SH-SY5Y (cell line): ENCODE measurements around the gene SLC38A3.

Experiments used
- GATA2 ChIP-seq: IDR thresholded peaks from 2 replicates; pipeline ENCODE4 v1.6.1; 2011; ENCODE audit warnings: mild to moderate bottlenecking, low read depth, low read length
- GATA3 ChIP-seq: IDR thresholded peaks from 2 replicates; pipeline ENCODE4 v1.6.1; 2011; ENCODE audit warnings: low read depth, mild to moderate bottlenecking, low read length, moderate library complexity

- no peak for TF ChIP-seq GATA2
- no peak for TF ChIP-seq GATA3
Observed at GRCh38 chr3:50193286-50193685, 11.8 kb upstream of the SLC38A3 start.
